Epidermal melanocyte (primary cell): ENCODE data around the gene OR1M1.
"Not testable (repeated sequence)": the region's sequence is repeated elsewhere in the genome, so short reads cannot be mapped to it uniquely, and the experiment has no call there.

Experiments used
- DNase-seq: peaks from one replicate; pipeline ENCODE4 v3.0.0; 2011; ENCODE audit warnings: low spot score; ENCODE audit not compliant: insufficient read length

OR1M1 gene, protein sequence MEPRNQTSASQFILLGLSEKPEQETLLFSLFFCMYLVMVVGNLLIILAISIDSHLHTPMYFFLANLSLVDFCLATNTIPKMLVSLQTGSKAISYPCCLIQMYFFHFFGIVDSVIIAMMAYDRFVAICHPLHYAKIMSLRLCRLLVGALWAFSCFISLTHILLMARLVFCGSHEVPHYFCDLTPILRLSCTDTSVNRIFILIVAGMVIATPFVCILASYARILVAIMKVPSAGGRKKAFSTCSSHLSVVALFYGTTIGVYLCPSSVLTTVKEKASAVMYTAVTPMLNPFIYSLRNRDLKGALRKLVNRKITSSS

DNA sequence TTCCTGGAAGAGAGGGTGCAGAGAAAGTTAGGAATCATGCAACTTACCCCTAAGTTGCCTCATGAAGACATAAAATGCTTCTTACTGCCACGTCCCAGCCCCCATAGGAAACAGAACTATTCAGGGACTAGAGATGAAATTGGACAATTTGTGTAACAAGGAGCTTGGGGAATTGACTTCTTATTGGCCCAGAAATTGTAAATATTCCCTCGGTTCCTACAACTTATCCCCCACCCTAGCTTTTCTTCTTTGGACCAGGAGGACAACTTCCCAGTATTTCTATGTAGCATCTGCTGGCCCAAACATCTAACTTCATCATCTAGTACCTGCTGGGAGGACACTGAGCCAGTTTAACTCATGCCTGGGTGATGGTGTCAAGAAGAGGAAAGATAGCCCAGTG lies at the start of gene OR1M1:
OR1M1 (plus strand) TSS at position 301 of the 400 bp plus-strand sequence. CDS start 6,184 bp downstream, outside the sequence.
- no peak for DNase-seq

DNA sequence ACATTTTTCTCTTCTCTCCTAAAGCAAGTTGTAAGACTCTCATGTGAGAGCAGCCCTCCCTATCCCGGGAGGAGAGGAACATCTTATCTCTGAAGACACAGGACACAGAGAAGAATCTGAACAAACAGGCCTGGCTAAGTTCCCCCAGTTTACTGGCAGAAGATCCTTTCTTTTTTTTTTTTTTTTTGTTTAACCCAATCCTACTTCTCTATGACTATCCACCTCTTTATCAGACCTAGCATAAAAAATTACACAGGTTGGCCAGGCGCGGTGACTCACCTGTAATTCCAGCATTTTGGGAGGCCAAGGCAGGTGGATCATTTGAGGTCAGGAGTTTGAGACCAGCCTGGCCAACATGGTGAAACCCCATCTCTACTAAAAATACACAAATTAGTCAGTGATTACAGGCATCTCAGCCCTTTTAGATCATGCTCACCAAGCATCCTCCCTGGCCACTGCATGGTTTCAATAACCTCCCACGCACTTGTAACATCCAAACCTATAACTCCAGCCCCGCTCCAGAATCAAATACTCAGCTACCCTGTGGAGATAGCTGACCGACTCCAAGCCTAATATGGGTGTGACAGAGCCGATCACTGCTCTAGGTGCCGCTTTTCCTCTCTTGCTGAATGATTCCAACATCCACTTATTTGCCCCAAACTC lies 49.3 kb upstream of the OR1M1 start:
- DNase-seq = no peak

- DNase-seq = no peak
Observed at GRCh38 chr19:9039728-9040127, 47.1 kb upstream of the OR1M1 start.

- no peak for DNase-seq
Observed at GRCh38 chr19:9040131-9040530, 46.7 kb upstream of the OR1M1 start.

DNA sequence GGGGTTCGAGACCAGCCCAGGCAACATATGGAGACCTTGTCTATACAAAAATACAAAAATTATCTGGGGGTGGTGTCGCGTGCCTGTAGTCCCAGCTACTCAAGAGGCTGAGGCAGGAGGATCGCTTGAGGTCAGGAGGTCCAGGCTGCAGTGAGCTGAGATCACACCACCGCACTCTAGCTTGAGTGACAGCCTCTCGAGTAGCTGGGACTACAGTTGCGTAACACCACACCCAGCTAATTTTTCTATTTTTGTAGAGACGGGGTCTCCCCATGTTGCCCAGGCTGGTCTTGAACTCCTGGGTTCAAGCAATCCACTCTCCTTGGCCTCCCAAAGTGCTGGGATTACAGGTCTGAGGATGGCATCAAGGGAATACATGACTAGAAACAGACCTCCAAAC lies 45.8 kb upstream of the OR1M1 start:
- no peak for DNase-seq

DNA sequence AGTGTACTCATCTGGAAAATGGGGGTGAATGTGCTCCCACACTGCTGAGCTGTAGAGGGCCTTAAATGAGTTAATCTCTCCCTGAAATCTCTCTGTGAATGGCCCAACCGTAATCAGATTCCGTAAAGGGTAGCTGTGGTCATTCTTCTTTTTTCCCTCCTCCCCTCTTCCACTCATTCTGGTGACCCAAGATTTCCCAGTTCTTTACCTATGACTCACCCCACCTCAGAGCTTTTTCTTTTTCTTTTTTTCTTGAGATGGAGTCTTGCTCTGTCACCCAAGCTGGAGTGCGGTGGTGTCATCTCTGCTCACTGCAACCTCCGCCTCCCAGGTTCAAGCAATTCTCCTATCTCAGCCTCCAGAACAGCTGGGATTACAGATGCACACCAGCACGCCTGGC lies 43.3 kb upstream of the OR1M1 start:
- DNase-seq = no peak

GRCh38 chr19:9044449-9044848 lies 42.4 kb upstream of the OR1M1 start:
- no peak for DNase-seq

- DNase-seq = no peak
Observed at GRCh38 chr19:9046694-9047093, 40.2 kb upstream of the OR1M1 start.

DNA sequence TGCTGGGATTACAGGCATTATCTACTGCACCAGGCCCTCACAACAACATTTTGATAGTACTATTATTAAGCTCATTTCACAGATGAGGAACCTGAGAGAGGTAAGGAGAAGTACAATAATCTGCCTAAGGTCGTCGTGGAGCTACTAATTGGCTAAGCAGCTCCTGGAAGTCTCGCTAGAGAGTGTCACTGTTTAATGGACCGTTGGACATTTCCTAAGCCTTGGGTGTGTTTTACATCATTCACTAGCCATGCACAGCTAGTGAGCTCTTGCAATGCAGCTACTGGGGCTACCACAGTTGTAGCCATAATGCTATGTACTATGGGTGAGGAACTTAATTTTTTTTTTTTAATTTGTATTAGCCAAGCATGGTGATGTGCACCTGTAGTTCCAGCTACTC lies 34.0 kb upstream of the OR1M1 start:
- no peak for DNase-seq

- DNase-seq = not testable (repeated sequence)
Observed at GRCh38 chr19:9053674-9054073, 33.2 kb upstream of the OR1M1 start.

DNA sequence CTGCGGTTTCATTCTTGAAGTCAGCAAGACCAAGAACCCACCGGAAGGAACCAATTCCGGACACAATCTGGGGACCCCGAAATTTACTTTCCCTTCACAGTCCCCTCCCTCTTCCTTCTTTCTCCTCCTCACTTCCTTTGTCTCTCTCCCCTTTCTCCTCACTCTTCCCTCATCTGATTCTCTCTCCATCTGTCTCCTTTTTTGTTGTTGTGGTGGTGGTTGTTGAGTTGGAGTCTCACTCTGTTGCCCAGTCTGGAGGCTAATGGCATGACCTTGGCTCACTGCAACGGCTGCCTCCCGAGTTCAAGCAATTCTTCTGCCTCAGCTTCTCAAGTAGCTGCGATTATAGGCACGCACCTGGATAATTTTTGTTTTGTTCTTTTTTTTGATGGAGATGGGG lies 32.7 kb upstream of the OR1M1 start:
- no peak for DNase-seq

DNA sequence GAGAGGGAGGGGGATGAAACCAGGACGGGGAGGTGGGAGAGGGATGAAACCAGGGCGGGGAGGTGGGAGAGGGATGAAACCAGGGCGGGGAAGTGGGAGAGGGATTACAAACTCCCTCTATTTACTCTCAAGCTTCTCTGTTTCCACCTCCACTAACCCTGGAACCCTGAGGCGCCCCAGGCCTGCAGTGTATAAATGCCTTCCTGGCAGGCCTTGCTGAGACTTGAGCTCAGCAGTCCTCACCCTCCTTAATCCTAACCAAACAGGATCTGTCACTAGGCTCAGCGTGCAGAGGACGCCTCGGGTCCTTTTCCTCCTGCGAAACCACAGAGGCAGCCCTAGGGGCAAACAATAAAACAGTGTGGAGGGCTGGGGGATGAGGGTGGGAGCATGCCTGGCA lies 32.1 kb upstream of the OR1M1 start:
- DNase-seq = no peak

DNA sequence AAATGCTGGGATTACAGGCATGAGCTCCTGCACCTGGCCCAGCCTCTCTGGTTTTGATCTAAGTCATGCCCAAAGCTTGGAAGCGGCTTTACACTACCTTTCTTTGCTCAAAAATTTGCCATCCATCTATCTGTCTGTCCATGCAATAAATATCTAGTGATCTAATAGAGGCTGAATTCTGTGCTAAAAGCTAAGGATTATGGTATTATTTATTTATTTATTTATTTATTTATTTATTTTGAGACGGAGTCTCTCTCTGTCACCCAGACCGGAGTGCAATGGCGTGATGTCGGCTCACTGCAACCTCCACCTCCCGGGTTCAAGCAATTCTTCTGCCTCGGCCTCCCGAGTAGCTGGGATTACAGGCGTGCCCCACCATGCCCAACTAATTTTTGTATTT lies 30.7 kb upstream of the OR1M1 start:
- DNase-seq = not testable (repeated sequence)

GRCh38 chr19:9057505-9058258 lies 29.2 kb upstream of the OR1M1 start:
- no peak for DNase-seq

GRCh38 chr19:9058905-9059667 lies 27.8 kb upstream of the OR1M1 start:
- DNase-seq = no peak

DNA sequence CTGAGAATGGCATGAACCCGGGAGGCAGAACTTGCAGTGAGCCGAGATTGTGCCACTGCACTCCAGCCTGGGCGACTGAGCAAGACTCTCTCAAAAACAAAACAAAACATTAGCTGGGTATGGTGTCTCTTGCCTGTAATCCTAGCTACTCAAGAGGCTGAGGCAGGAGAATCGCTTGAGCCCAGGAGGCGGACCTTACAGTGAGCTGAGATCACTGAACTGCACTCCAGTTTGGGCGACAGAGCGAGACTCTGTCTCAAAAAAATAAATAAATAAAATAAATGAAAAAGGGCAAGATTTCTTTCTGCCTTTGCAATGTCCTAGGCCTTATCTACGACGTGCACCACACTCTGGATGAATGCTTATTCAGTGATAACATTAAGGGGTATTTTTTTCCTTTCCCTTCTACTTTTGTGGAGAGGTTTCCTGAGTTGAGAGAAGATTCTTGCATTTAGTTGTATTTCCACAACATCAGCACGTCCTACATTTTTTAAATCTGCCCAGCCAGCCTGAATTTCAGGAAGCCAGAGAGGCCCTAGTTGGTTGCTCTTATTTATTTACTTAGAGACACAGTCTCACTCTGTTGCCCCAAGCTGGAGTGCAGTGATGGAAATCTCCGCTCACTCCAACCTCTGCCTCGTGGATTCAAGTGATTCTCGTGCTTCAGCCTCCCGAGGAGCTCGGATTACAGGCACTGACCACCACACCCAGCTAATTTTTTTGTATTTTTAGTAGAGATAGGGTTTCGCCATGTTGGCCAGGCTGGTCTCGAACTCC lies 26.1 kb upstream of the OR1M1 start:
- no peak for DNase-seq

GRCh38 chr19:9061879-9062278 lies 25.0 kb upstream of the OR1M1 start:
- no peak for DNase-seq

DNA sequence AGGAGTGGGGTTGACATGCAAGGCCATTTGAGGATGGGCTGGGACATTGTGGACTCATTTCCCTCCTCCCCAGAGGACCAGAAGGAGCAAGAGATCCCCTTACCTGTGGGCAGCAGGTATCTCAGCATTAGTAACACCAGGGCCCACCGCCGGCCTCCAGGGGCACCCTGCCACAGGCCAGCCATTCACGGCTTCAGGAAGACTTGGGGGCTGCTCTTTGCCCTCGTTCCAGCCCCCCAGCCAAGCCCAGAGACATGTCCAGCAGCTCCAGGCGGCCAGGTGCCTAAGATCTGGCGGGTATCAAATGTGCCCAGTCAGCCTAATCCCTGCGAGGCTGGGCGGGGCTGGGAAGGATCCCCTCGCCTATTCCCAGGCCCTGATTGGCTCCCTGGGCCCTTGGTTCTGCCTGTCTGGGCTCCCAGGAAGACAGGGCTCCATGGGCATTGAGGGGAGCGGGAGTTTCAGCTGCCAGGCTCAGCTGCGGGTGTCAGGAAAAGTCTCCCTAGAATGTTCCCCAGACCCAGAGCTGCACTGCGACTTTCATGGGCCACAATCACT lies 21.3 kb upstream of the OR1M1 start:
- DNase-seq = no peak

DNA sequence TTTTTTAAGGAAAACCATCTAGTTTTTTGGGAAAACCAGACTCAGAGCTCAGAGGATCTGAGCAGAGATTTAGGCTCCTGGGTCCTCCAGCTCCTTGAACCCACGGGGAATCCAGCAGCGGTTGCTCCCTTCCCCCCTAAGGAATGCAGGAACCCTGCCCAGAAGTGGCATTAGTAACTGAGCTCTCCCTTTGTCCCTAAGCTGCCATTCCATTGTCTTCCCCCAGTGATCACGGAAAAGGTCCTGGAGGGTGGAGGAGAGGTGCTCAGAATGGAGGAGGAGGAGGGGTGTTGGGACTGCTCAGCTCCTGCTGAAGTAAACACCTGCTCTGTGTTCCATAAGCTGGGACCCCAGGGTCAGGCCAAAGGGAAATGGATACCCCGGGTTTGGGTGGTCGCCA lies 16.8 kb upstream of the OR1M1 start:
- no peak for DNase-seq

DNA sequence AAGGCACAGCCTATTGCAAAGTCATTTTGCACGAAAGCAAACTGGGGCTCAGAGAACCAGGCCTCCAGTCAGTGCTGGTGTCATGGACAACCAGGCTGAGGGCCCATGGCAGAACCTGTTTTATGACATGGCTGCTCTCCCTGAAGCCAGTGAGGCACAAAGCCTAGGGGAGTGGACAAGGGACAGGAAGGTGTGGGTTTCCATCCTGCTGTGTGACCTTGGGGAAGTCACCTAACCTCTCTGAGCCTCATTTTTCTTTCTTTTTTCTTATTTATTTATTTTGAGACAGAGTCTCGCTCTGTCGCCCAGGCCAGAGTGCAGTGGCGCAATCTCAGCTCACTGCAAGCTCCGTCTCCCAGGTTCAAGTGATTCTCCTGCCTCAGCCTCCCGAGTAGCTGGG lies 15.1 kb upstream of the OR1M1 start:
- DNase-seq = not testable (repeated sequence)

DNA sequence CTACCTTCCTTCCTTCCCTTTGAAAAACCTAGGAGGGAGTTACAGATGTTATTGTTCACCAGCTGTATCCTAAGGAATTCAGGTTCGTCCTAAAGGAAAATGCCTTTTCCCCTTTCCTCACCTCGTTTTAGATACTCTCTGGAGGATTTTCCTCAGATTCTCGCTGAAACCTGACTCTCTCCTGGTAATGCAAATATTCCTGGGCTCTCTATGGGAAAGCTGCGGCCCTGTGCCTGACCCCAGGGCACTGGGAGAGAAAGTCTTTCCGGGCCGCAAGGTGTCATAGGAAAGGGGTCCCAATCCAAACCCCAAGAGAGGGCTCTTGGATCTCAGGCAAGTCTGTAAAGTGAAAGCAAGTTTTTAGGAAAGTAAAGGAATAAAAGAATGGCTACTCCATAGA lies 13.1 kb upstream of the OR1M1 start:
- no peak for DNase-seq
